DOHH2 (cell line): ENCODE measurements around the gene ZMIZ1.

ENCODE experiments used
- H3F3A ChIP-seq: fragments of 200-600 bp; sonication (generic), shearing (Covaris generic); 2 replicates; pipeline ENCODE4 v1.6.0; 2016; ENCODE audit warnings: antibody characterized with exemption, mild to moderate bottlenecking; ENCODE audit not compliant: control insufficient read depth, insufficient read depth
- H3K27ac ChIP-seq: fragments of 200-600 bp; sonication (generic); 2 replicates; pipeline ENCODE4 v1.5.1; 2014; ENCODE audit warnings: low read depth, mild to moderate bottlenecking, low read length, moderate library complexity
- H3K27me3 ChIP-seq: fragments of 200-600 bp; sonication (generic); 2 replicates; pipeline ENCODE4 v1.6.1; 2014; ENCODE audit warnings: mild to moderate bottlenecking, low read length, mixed read lengths; ENCODE audit not compliant: control insufficient read depth
- H3K36me3 ChIP-seq: fragments of 200-600 bp; sonication (generic); 2 replicates; pipeline ENCODE4 v1.6.1; 2014; ENCODE audit warnings: mild to moderate bottlenecking, low read length, moderate library complexity, mixed read lengths; ENCODE audit not compliant: control insufficient read depth
- H3K4me1 ChIP-seq: fragments of 200-600 bp; sonication (generic); 2 replicates; pipeline ENCODE4 v1.6.1; 2014; ENCODE audit warnings: mild to moderate bottlenecking, low read length, mixed read lengths; ENCODE audit not compliant: control insufficient read depth
- H3K4me2 ChIP-seq: fragments of 200-600 bp; sonication (generic); 2 replicates; pipeline ENCODE4 v1.6.0; 2014; ENCODE audit warnings: mild to moderate bottlenecking, low read length, moderate library complexity
- H3K4me3 ChIP-seq: fragments of 200-600 bp; sonication (generic); 2 replicates; pipeline ENCODE4 v1.5.1; 2014; ENCODE audit warnings: mild to moderate bottlenecking, low read length, mixed read lengths
- H3K79me2 ChIP-seq: fragments of 200-600 bp; sonication (generic); 2 replicates; pipeline ENCODE4 v1.6.1; 2014; ENCODE audit warnings: mild to moderate bottlenecking, low read length, mixed read lengths; ENCODE audit not compliant: control insufficient read depth
- H3K9me2 ChIP-seq: fragments of 200-600 bp; sonication (generic); replicated peaks from 2 replicates; pipeline ENCODE4 v1.6.1; 2014; ENCODE audit warnings: mild to moderate bottlenecking, low read length, mixed read lengths; ENCODE audit not compliant: control insufficient read depth
- H3K9me3 ChIP-seq: fragments of 200-600 bp; sonication (generic); 2 replicates; pipeline ENCODE4 v1.6.1; 2014; ENCODE audit warnings: antibody characterized with exemption, low read length, mixed read lengths; ENCODE audit not compliant: control insufficient read depth, insufficient read depth
- H4K20me1 ChIP-seq: fragments of 200-600 bp; sonication (generic); 2 replicates; pipeline ENCODE4 v1.6.0; 2014; ENCODE audit warnings: low read depth, mild to moderate bottlenecking, antibody characterized with exemption, low read length, moderate library complexity; ENCODE audit not compliant: control insufficient read depth, insufficient read depth
- EZH2phosphoT487 ChIP-seq: fragments of 200-600 bp; sonication (generic); IDR thresholded peaks from 2 replicates; pipeline ENCODE4 v1.6.1; 2017; ENCODE audit warnings: borderline replicate concordance, mild to moderate bottlenecking, antibody characterized with exemption, low read length, moderate library complexity, mixed read lengths
- TF ChIP-seq, protein P1 (sequence below): fragments of 200-600 bp; sonication (generic); IDR thresholded peaks from one replicate; pipeline ENCODE4 v1.5.1; 2014; ENCODE audit warnings: antibody characterized with exemption, mild to moderate bottlenecking, low read depth, low read length; ENCODE audit not compliant: poor library complexity, severe bottlenecking

ZMIZ1 gene

DNA sequence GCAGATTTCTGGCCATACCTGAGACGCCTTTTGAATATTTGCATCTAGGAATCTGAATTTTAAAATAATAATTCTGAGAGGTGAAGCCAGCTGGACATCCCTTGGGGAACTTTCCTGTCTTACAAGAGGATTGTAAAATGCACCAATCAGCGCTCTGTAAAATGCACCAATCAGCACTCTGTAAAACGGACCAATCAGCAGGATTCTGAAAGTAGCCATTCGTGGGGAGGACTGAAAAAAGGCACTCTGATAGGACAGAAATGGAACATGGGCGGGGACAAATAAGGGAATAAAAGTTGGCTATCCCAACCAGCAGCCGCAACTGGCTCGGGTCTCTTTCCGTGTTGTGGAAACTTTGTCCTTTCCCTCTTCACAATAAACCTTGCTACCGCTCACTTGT lies 288.4 kb downstream of the ZMIZ1 start:
- no peaks in the 10 kb centered on the region for H3K9me3 ChIP-seq
- H3K36me3 ChIP-seq = peaks cover 46% of the 10 kb centered on the region
- no peak overlapping the region for H3K27ac ChIP-seq
- no peak for TF ChIP-seq EZH2phosphoT487
- TF ChIP-seq, protein P1, sequence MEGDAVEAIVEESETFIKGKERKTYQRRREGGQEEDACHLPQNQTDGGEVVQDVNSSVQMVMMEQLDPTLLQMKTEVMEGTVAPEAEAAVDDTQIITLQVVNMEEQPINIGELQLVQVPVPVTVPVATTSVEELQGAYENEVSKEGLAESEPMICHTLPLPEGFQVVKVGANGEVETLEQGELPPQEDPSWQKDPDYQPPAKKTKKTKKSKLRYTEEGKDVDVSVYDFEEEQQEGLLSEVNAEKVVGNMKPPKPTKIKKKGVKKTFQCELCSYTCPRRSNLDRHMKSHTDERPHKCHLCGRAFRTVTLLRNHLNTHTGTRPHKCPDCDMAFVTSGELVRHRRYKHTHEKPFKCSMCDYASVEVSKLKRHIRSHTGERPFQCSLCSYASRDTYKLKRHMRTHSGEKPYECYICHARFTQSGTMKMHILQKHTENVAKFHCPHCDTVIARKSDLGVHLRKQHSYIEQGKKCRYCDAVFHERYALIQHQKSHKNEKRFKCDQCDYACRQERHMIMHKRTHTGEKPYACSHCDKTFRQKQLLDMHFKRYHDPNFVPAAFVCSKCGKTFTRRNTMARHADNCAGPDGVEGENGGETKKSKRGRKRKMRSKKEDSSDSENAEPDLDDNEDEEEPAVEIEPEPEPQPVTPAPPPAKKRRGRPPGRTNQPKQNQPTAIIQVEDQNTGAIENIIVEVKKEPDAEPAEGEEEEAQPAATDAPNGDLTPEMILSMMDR = no peak
- 0 out of 2 replicates have a peak, but pooled peaks cover 11% of the 10 kb centered on the region for H3F3A ChIP-seq
- peaks cover 14% of the 10 kb centered on the region; the same call in 1 of the 2 replicates for H3K4me1 ChIP-seq
- H3K27me3 ChIP-seq = no peaks in the 10 kb centered on the region; the same call in 1 of the 2 replicates
- H3K79me2 ChIP-seq = peaks cover 4% of the 10 kb centered on the region
- no peak overlapping the region for H3K4me3 ChIP-seq
- H4K20me1 ChIP-seq = peaks cover 6% of the 10 kb centered on the region; the same call in 1 of the 2 replicates
- H3K4me2 ChIP-seq = no peak overlapping the region
- no peaks in the 10 kb centered on the region for H3K9me2 ChIP-seq

DNA sequence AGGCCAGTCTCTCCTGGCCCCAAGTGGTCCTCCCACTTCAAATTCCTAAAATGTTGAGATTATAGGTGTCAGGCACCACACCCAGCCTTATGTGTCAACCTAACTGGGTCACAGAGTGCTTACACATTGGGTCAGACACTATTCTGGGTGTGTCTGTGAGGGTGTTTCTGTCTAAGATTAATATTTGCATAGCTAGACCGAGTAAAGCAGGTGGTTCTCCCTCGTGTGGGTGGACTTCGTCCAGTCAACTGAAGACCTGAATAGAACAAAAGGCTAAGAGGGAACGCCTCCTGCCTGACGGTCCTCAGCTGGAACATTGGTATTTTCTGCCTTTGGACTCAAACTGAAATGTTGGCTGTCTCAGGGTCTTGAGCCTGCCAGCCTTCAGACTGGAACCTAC lies 290.0 kb downstream of the ZMIZ1 start:
- Histone ChIP-seq H3K79me2 (peaks cover 1% of the 10 kb centered on the region; the same call in 1 of the 2 replicates), H4K20me1 (peaks cover 6% of the 10 kb centered on the region; the same call in 1 of the 2 replicates), H3K27me3 (peaks cover 3% of the 10 kb centered on the region), H3K4me2 (no peak overlapping the region), H3F3A (0 out of 2 replicates have a peak, but pooled peaks cover 11% of the 10 kb centered on the region), H3K9me3 (no peaks in the 10 kb centered on the region), H3K27ac (no peak overlapping the region), H3K9me2 (no peaks in the 10 kb centered on the region), H3K4me1 (peaks cover 14% of the 10 kb centered on the region; the same call in 1 of the 2 replicates), H3K4me3 (no peak overlapping the region), H3K36me3 (peaks cover 30% of the 10 kb centered on the region)
- TF ChIP-seq, protein P1 = no peak
- TF ChIP-seq EZH2phosphoT487 = no peak

DNA sequence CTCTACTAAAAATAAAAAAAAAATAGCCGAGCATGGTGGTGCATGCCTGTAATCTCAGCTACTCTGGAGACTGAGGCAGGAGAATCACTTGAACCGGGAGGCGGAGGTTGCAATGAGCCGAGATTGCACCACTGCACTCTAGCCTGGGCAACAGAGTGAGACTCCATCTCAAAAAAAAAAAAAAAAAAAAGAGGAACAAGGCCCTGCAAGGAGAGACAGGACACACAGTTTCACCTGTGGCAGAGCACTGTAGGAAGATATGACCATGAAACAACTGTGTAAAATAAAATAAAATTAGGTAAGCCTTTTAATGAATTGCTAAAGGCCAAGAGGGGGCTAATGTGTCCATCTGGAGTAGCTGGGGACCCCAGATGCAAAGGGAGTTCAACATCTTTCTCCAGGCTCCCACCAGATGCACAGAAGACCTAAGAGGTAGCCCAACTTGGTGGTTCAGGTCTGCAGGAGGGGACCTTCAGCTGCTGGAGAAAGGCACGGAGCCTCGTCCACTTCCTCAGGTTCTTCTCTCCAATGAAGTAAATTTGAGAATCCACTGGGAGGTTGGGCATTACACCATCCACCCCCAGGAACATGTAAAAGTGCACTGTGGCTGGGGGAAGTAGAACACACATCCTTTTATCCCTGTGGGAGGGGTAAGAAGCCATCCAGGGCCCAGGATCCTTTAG lies 291.2 kb downstream of the ZMIZ1 start:
- Histone ChIP-seq H3K4me1 (peaks cover 14% of the 10 kb centered on the region; the same call in 1 of the 2 replicates), H3K79me2 (no peaks in the 10 kb centered on the region), H3K4me2 (no peak overlapping the region), H3F3A (0 out of 2 replicates have a peak, but pooled peaks cover 11% of the 10 kb centered on the region), H4K20me1 (no peaks in the 10 kb centered on the region), H3K4me3 (no peak overlapping the region), H3K27me3 (peaks cover 10% of the 10 kb centered on the region), H3K36me3 (peaks cover 18% of the 10 kb centered on the region), H3K9me3 (no peaks in the 10 kb centered on the region), H3K9me2 (no peaks in the 10 kb centered on the region), H3K27ac (no peak overlapping the region)
- TF ChIP-seq EZH2phosphoT487 = no peak
- TF ChIP-seq, protein P1 = no peak
